Peyer's patch (tissue), 4 donors: ENCODE measurements around the gene RASGRP4. TPM values are rescaled to one million over a fixed set of nuclear protein-coding genes. Genes with fewer than 3 reads are reported as not detected.

Experiments
- DNase-seq, 3 donors: peaks; one replicate each; pipeline ENCODE4 v3.0.0-alpha.2; 2017 to 2019
- H3K27ac ChIP-seq, 4 donors: fragments of 200-600 bp; sonication (generic); one replicate each; pipeline ENCODE4 v1.5.1; 2016 to 2019
- H3K27me3 ChIP-seq, 2 donors: fragments of 200-600 bp; sonication (generic); one replicate each; pipeline ENCODE4 v1.5.1; 2019
- H3K36me3 ChIP-seq, 3 donors: fragments of 200-600 bp; sonication (generic); one replicate each; pipeline ENCODE4 v1.5.1; 2016 to 2019
- H3K4me1 ChIP-seq, 4 donors: fragments of 200-600 bp; sonication (generic); one replicate each; pipeline ENCODE4 v1.5.1; 2016 to 2019
- H3K4me3 ChIP-seq, 4 donors: fragments of 200-600 bp; sonication (generic); 1 replicate in 3 of 4; 2 replicates in 1 of 4; pipeline ENCODE4 v1.5.1; 2016 to 2019; ENCODE audit warnings: mild to moderate bottlenecking in 1 of 4
- H3K9me3 ChIP-seq, 4 donors: fragments of 200-600 bp; sonication (generic); one replicate each; pipeline ENCODE4 v1.5.1; 2016 to 2019; ENCODE audit warnings: mild to moderate bottlenecking in 1 of 4
- POLR2A ChIP-seq, 2 donors: fragments of 450-650 bp; IDR thresholded peaks; one replicate each; pipeline ENCODE4 v1.5.1; 2017; ENCODE audit warnings: antibody characterized with exemption in 2 of 2, mild to moderate bottlenecking in 2 of 2, moderate library complexity in 2 of 2
- total RNA-seq, 4 donors: library from RNA; depleted of rRNA; stranded (reverse); fragments of >200 nt; gene quantifications; one replicate each; pipeline ENCODE4 v1.1.0, GENCODE V29; 2016
- TF ChIP-seq, protein P1 (sequence below), 6 experiments: fragments of 450-650 bp in 4 of 6; fragments of 200-600 bp in 2 of 6; sonication (generic) in 1 of 6; IDR thresholded peaks; one replicate each; pipeline ENCODE4 v1.5.1; 2017 to 2019; ENCODE audit warnings: antibody characterized with exemption in 6 of 6, mild to moderate bottlenecking in 3 of 6, moderate library complexity in 1 of 6

The RASGRP4 gene
- total RNA-seq, 4 donors from 2014 or later: 0.70 to 9.1 (median 1.7) TPM

- DNase-seq: no peak
- Histone ChIP-seq H3K36me3 (no peaks in the 10 kb centered on the region), H3K4me3 (no peak overlapping the region), H3K27ac (no peak overlapping the region), H3K9me3 (no peaks in the 10 kb centered on the region), H3K27me3 (no peaks in the 10 kb centered on the region), H3K4me1 (no peaks in the 10 kb centered on the region)
- TF ChIP-seq POLR2A (IDR thresholded peaks at IDR 0.05): no peak
- TF ChIP-seq, protein P1, sequence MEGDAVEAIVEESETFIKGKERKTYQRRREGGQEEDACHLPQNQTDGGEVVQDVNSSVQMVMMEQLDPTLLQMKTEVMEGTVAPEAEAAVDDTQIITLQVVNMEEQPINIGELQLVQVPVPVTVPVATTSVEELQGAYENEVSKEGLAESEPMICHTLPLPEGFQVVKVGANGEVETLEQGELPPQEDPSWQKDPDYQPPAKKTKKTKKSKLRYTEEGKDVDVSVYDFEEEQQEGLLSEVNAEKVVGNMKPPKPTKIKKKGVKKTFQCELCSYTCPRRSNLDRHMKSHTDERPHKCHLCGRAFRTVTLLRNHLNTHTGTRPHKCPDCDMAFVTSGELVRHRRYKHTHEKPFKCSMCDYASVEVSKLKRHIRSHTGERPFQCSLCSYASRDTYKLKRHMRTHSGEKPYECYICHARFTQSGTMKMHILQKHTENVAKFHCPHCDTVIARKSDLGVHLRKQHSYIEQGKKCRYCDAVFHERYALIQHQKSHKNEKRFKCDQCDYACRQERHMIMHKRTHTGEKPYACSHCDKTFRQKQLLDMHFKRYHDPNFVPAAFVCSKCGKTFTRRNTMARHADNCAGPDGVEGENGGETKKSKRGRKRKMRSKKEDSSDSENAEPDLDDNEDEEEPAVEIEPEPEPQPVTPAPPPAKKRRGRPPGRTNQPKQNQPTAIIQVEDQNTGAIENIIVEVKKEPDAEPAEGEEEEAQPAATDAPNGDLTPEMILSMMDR (IDR thresholded peaks at IDR 0.05): no peak
Observed at GRCh38 chr19:38443458-38443999, 17.5 kb upstream of the RASGRP4 start.

DNA sequence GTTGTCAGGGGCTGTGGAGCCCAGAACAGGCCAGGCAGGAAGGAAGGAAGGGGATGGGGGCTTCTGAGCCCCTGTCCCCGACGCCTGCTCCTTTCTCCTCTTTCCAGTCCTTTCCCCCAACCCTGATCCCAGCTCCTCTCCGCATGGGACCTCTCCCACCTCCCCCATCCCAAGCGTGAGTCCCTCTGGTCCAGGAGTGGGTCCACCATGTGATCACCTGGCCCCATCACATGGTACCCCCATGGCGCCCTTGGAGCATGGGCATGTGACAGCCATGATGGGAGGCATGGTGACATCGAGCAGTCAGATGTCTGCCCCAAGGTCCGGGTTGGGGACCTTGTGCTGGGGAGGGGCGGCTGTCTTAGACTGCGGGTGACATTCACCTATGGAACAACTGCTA lies 16.7 kb upstream of the RASGRP4 start:
- TF ChIP-seq POLR2A (IDR thresholded peaks at IDR 0.05): no peak
- TF ChIP-seq, protein P1 (IDR thresholded peaks at IDR 0.05): no peak
- DNase-seq: no peak
- no peaks in the 10 kb centered on the region for H3K27me3 ChIP-seq
- no peak overlapping the region for H3K27ac ChIP-seq
- no peaks in the 10 kb centered on the region for H3K4me1 ChIP-seq
- no peak overlapping the region for H3K4me3 ChIP-seq
- H3K9me3 ChIP-seq: no peaks in the 10 kb centered on the region
- H3K36me3 ChIP-seq: no peaks in the 10 kb centered on the region

- TF ChIP-seq, protein P1 (IDR thresholded peaks at IDR 0.05): no peak
- TF ChIP-seq POLR2A (IDR thresholded peaks at IDR 0.05): no peak
- no peaks in the 10 kb centered on the region for H3K36me3 ChIP-seq
- no peaks in the 10 kb centered on the region for H3K9me3 ChIP-seq
- DNase-seq: no peak
- no peak overlapping the region for H3K4me3 ChIP-seq
- no peaks in the 10 kb centered on the region for H3K4me1 ChIP-seq
- H3K27ac ChIP-seq: no peak overlapping the region
- no peaks in the 10 kb centered on the region for H3K27me3 ChIP-seq
Observed at GRCh38 chr19:38441657-38442348, 15.8 kb upstream of the RASGRP4 start.

DNA sequence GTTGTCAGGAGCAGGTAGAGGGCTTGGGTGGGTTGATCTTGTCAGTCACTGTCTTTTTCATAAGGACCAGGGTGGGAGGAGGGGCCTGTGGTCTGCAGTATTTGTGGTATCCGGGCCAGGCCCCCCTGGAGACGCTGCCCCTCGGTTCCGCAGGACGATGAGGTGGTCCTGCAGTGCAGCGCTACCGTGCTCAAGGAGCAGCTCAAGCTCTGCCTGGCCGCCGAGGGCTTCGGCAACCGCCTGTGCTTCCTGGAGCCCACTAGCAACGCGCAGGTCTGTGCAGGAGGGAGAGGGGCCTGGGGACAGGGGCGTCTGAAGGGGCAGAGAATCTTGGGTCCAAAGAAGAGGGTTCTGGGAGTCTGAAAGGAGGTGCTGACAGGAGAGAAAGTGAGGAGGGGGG lies 14.6 kb upstream of the RASGRP4 start:
- TF ChIP-seq, protein P1 (IDR thresholded peaks at IDR 0.05): no peak
- no peak for TF ChIP-seq POLR2A (IDR thresholded peaks at IDR 0.05)
- no peak overlapping the region for H3K4me3 ChIP-seq
- H3K36me3 ChIP-seq: no peaks in the 10 kb centered on the region
- H3K4me1 ChIP-seq: no peaks in the 10 kb centered on the region
- no peaks in the 10 kb centered on the region for H3K9me3 ChIP-seq
- H3K27me3 ChIP-seq: no peaks in the 10 kb centered on the region
- DNase-seq: no peak
- no peak overlapping the region for H3K27ac ChIP-seq

DNA sequence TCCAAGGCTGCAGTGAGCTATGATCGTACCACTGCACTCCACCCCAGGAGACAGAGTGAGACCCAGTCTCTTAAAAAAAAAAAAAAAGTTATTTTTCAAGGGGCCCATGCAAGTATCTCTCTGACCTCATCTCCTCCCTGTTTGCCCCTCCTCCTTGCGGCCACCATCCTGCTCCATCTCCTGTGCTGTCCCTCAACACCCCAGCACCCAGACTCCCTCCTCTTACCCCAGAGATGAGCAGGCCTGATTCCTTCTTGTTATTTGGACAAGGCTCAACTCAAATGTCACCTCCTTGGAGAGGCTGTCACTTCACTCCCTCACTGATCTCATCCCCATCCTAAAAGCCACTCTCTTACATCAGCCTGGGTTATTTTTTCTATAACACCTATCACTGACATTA lies 11.9 kb upstream of the RASGRP4 start:
- Histone ChIP-seq H3K4me1 (no peaks in the 10 kb centered on the region), H3K4me3 (no peak overlapping the region), H3K27me3 (peaks cover 0 to 13% of the 10 kb centered on the region in 2 donors), H3K27ac (no peak overlapping the region), H3K9me3 (no peaks in the 10 kb centered on the region), H3K36me3 (no peaks in the 10 kb centered on the region)
- DNase-seq: no peak
- TF ChIP-seq, protein P1 (IDR thresholded peaks at IDR 0.05): no peak
- TF ChIP-seq POLR2A (IDR thresholded peaks at IDR 0.05): no peak
